Measurements from ENCODE around the gene KRTAP21-3. TPM values are rescaled to one million over a fixed set of nuclear protein-coding genes. Genes with fewer than 3 reads are reported as not detected.

The KRTAP21-3 gene
- total RNA-seq, 1 experiment from 2014 or later, result not detected

DNA sequence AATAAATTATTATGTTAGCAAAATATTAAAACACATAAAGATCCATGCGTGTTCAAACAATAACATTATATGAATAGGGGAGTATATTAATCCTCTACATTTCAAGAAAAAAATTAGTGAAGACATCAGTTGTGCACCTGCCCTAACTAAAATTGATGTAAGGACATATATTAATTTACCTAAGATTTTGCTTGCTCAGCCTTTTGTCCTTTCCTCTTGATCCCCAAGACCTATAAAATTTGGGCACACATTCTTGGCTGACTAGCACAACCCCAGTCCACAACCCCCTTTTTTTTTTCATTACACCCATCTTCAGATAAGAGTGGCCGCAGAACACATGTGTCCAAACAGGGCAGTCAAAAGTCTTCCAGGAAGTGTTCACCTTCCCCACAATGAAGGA lies 21.9 kb upstream of the KRTAP21-3 start:
- DNase-seq (ENCODE audit: low read depth, low spot score) (no peak), ATAC-seq (no peak)
- H3K4me3 ChIP-seq (ENCODE audit: low read depth in 2 of 2, low read length in 2 of 2), result no peak overlapping the region
- CTCF ChIA-PET, result no interaction called here
- POLR2A ChIA-PET, result no interaction called here
- no peaks in the 10 kb centered on the region for H3K4me1 ChIP-seq (ENCODE audit: control insufficient read depth, insufficient read depth, low read length)
- intact Hi-C loops (cut with micrococcal nuclease; ENCODE audit: unreplicated experiment) (no loop called here), in situ Hi-C loops (cut with HindIII; ENCODE audit: low pct_unique_long_range_greater_than_20kb, low sequenced_read_pairs) (no loop called here)
- no peak for TF ChIP-seq TCF7L2 (IDR thresholded peaks at IDR 0.05; ENCODE audit: low read depth, low read length)
- no peak for TF ChIP-seq SIN3A (IDR thresholded peaks at IDR 0.05; ENCODE audit: borderline replicate concordance, insufficient read depth, low read depth, low read length)
- TF ChIP-seq, protein P1, sequence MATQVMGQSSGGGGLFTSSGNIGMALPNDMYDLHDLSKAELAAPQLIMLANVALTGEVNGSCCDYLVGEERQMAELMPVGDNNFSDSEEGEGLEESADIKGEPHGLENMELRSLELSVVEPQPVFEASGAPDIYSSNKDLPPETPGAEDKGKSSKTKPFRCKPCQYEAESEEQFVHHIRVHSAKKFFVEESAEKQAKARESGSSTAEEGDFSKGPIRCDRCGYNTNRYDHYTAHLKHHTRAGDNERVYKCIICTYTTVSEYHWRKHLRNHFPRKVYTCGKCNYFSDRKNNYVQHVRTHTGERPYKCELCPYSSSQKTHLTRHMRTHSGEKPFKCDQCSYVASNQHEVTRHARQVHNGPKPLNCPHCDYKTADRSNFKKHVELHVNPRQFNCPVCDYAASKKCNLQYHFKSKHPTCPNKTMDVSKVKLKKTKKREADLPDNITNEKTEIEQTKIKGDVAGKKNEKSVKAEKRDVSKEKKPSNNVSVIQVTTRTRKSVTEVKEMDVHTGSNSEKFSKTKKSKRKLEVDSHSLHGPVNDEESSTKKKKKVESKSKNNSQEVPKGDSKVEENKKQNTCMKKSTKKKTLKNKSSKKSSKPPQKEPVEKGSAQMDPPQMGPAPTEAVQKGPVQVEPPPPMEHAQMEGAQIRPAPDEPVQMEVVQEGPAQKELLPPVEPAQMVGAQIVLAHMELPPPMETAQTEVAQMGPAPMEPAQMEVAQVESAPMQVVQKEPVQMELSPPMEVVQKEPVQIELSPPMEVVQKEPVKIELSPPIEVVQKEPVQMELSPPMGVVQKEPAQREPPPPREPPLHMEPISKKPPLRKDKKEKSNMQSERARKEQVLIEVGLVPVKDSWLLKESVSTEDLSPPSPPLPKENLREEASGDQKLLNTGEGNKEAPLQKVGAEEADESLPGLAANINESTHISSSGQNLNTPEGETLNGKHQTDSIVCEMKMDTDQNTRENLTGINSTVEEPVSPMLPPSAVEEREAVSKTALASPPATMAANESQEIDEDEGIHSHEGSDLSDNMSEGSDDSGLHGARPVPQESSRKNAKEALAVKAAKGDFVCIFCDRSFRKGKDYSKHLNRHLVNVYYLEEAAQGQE (IDR thresholded peaks at IDR 0.05; ENCODE audit: insufficient read depth in 1 of 2, low read depth in 2 of 2, low read length in 1 of 2), result no peak
- TF ChIP-seq POLR2AphosphoS5 (IDR thresholded peaks at IDR 0.05; ENCODE audit: low read depth, low read length), result no peak
- TF ChIP-seq, protein P2, sequence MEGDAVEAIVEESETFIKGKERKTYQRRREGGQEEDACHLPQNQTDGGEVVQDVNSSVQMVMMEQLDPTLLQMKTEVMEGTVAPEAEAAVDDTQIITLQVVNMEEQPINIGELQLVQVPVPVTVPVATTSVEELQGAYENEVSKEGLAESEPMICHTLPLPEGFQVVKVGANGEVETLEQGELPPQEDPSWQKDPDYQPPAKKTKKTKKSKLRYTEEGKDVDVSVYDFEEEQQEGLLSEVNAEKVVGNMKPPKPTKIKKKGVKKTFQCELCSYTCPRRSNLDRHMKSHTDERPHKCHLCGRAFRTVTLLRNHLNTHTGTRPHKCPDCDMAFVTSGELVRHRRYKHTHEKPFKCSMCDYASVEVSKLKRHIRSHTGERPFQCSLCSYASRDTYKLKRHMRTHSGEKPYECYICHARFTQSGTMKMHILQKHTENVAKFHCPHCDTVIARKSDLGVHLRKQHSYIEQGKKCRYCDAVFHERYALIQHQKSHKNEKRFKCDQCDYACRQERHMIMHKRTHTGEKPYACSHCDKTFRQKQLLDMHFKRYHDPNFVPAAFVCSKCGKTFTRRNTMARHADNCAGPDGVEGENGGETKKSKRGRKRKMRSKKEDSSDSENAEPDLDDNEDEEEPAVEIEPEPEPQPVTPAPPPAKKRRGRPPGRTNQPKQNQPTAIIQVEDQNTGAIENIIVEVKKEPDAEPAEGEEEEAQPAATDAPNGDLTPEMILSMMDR (IDR thresholded peaks at IDR 0.05), result no peak
- BruUV-seq (replicated peaks), result no TSS peak
- no peaks in the 10 kb centered on the region for H3K27me3 ChIP-seq (ENCODE audit: control insufficient read depth, insufficient read depth, low read length)
- no peaks in the 10 kb centered on the region for H3K9me3 ChIP-seq (ENCODE audit: control insufficient read depth, insufficient read depth, low read depth, low read length)
- no peaks in the 10 kb centered on the region for H3K36me3 ChIP-seq (ENCODE audit: control insufficient read depth, insufficient read depth, low read length)
- no peak overlapping the region for H3K27ac ChIP-seq (ENCODE audit: low read length)

DNA sequence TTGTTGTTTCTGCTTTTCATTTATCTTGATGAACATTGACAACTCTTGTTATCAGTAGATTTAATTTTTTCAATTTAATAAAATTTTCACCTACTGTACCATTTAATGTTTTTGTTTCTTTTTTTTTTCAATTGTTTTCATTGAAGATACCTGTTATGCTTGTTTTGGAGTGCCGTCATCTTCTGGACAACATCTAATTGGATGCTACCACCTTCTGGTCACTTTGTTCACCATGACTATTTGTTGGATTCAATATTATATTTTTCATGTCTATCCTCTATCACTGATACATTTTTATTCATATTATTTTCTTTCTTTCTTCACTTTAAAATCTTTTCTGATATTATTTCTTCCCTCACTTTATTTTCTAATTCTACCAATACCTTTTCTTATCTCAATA lies 14.4 kb upstream of the KRTAP21-3 start:
- Histone ChIP-seq H3K4me3 (ENCODE audit: low read depth in 2 of 2, low read length in 2 of 2) (no peak overlapping the region), H3K27me3 (ENCODE audit: control insufficient read depth, insufficient read depth, low read length) (no peaks in the 10 kb centered on the region), H3K27ac (ENCODE audit: low read length) (no peak overlapping the region), H3K9me3 (ENCODE audit: control insufficient read depth, insufficient read depth, low read depth, low read length) (no peaks in the 10 kb centered on the region), H3K36me3 (ENCODE audit: control insufficient read depth, insufficient read depth, low read length) (no peaks in the 10 kb centered on the region), H3K4me1 (ENCODE audit: control insufficient read depth, insufficient read depth, low read length) (no peaks in the 10 kb centered on the region)
- intact Hi-C loops (cut with micrococcal nuclease; ENCODE audit: unreplicated experiment) (no loop called here), in situ Hi-C loops (cut with HindIII; ENCODE audit: low pct_unique_long_range_greater_than_20kb, low sequenced_read_pairs) (no loop called here)
- ChIA-PET POLR2A (no interaction called here), CTCF (no interaction called here)
- DNase-seq (ENCODE audit: low read depth, low spot score) (no peak), ATAC-seq (no peak)
- no peak for TF ChIP-seq TCF7L2 (IDR thresholded peaks at IDR 0.05; ENCODE audit: low read depth, low read length)
- TF ChIP-seq, protein P1 (IDR thresholded peaks at IDR 0.05; ENCODE audit: insufficient read depth in 1 of 2, low read depth in 2 of 2, low read length in 1 of 2), result no peak
- no peak for TF ChIP-seq POLR2AphosphoS5 (IDR thresholded peaks at IDR 0.05; ENCODE audit: low read depth, low read length)
- no peak for TF ChIP-seq SIN3A (IDR thresholded peaks at IDR 0.05; ENCODE audit: borderline replicate concordance, insufficient read depth, low read depth, low read length)
- TF ChIP-seq, protein P2 (IDR thresholded peaks at IDR 0.05), result no peak; the same call in 1 of the 2 replicates
- no TSS peak for BruUV-seq (replicated peaks)

Data from Panc1 (cell line).